Measurements from ENCODE around the gene ZBTB49. TPM values are rescaled to one million over a fixed set of nuclear protein-coding genes. Genes with fewer than 3 reads are reported as not detected.

The ZBTB49 gene
- total RNA-seq, 1 experiment from 2014 or later, result 5.6 TPM

- TF ChIP-seq ZNF281 (CRISPR knock-in tag; IDR thresholded peaks at IDR 0.05) (peak; percentile 64; the same call in 1 of the 2 replicates), FOXK1 (CRISPR knock-in tag; IDR thresholded peaks at IDR 0.05) (peak; percentile 86), CREB1 (CRISPR knock-in tag; IDR thresholded peaks at IDR 0.05) (peak; percentile 53; the same call in 1 of the 2 replicates), CREM (CRISPR knock-in tag; IDR thresholded peaks at IDR 0.05) (peak; percentile 96), ATF1 (CRISPR knock-in tag; IDR thresholded peaks at IDR 0.05) (peak; percentile 51; the same call in 1 of the 2 replicates), NFYB (CRISPR knock-in tag; conservative IDR thresholded peaks at IDR 0.05; ENCODE audit: low read depth) (0 out of 2 replicates have a peak, but pooled peaks have one; percentile 24), CBFB (CRISPR knock-in tag; IDR thresholded peaks at IDR 0.05; ENCODE audit: low read depth) (no peak), PRDM15 (CRISPR knock-in tag; IDR thresholded peaks at IDR 0.05) (no peak), E2F1 (CRISPR knock-in tag; IDR thresholded peaks at IDR 0.05) (no peak), MYBL2 (CRISPR knock-in tag; IDR thresholded peaks at IDR 0.05) (peak; percentile 44; the same call in 1 of the 2 replicates), CDX4 (CRISPR knock-in tag; IDR thresholded peaks at IDR 0.05; ENCODE audit: borderline replicate concordance) (no peak), ZNF232 (CRISPR knock-in tag; IDR thresholded peaks at IDR 0.05) (no peak), STAT6 (CRISPR knock-in tag; conservative IDR thresholded peaks at IDR 0.05; ENCODE audit: low read depth) (no peak), ZNF671 (CRISPR knock-in tag; IDR thresholded peaks at IDR 0.05) (no peak), SMAD3 (CRISPR knock-in tag; IDR thresholded peaks at IDR 0.05; ENCODE audit: borderline replicate concordance) (no peak), ZNF416 (CRISPR knock-in tag; IDR thresholded peaks at IDR 0.05) (no peak), SP1 (CRISPR knock-in tag; conservative IDR thresholded peaks at IDR 0.05) (peak; percentile 96), PREB (CRISPR knock-in tag; IDR thresholded peaks at IDR 0.05; ENCODE audit: borderline replicate concordance) (no peak), E2F4 (CRISPR knock-in tag; IDR thresholded peaks at IDR 0.05; ENCODE audit: borderline replicate concordance, low read depth) (peak; percentile 58; the same call in 1 of the 2 replicates)
These were observed 41.8 kb upstream of the ZBTB49 start, which contains the start of gene TMEM128 (continued) for GRCh38 chr4:4248029-4248884.
